ENCODE measurements around the gene SCAPER.
"Not testable (repeated sequence)": the region's sequence is repeated elsewhere in the genome, so short reads cannot be mapped to it uniquely, and the experiment has no call there.

- not testable (repeated sequence) for TF ChIP-seq CTCF (IDR thresholded peaks at IDR 0.05 in 4 of 5, conservative IDR thresholded peaks at IDR 0.05 in 1 of 5); POLR2A (IDR thresholded peaks at IDR 0.05)
Observed at GRCh38 chr15:76887280-76888141, 17.6 kb downstream of the SCAPER start.
